Nucleus accumbens (tissue), 56 donors: ENCODE results near the gene GOLGA8O.
"Not testable (repeated sequence)": the region's sequence is repeated elsewhere in the genome, so short reads cannot be mapped to it uniquely, and the experiment has no call there.

Source experiments
- DNase-seq, 56 donors: peaks; one replicate each; lab custom pipeline; 2025; lab: John Stamatoyannopoulos, UW

Gene GOLGA8O

GRCh38 chr15:32455534-32455933 is at the start of gene GOLGA8O:
TSS of gene GOLGA8O (minus strand) at chr15:32455634. CDS start at chr15:32455536, 98 bp downstream.
- DNase-seq, result not testable (repeated sequence)

- DNase-seq, result not testable (repeated sequence)
Measured at GRCh38 chr15:32504152-32504811, 48.8 kb upstream of the GOLGA8O start.

GRCh38 chr15:32502946-32503345 is 47.5 kb upstream of the GOLGA8O start:
- DNase-seq, result not testable (repeated sequence)

GRCh38 chr15:32492768-32493167 is 37.3 kb upstream of the GOLGA8O start:
- DNase-seq, result not testable (repeated sequence)

- DNase-seq, result not testable (repeated sequence)
Measured at GRCh38 chr15:32486474-32486873, 31.0 kb upstream of the GOLGA8O start.

GRCh38 chr15:32483377-32483776 is 27.9 kb upstream of the GOLGA8O start:
- not testable (repeated sequence) for DNase-seq

- DNase-seq, result not testable (repeated sequence)
Measured at GRCh38 chr15:32481683-32482082, 26.2 kb upstream of the GOLGA8O start.

GRCh38 chr15:32468076-32468475 is 12.6 kb upstream of the GOLGA8O start:
- DNase-seq, result not testable (repeated sequence)

GRCh38 chr15:32440445-32440977 is 14.9 kb downstream of the GOLGA8O start:
- not testable (repeated sequence) for DNase-seq

GRCh38 chr15:32434102-32434963 is 21.1 kb downstream of the GOLGA8O start:
- not testable (repeated sequence) for DNase-seq

GRCh38 chr15:32427635-32428034 is 27.8 kb downstream of the GOLGA8O start:
- not testable (repeated sequence) for DNase-seq

- DNase-seq, result not testable (repeated sequence)
Measured at GRCh38 chr15:32426511-32426910, 28.9 kb downstream of the GOLGA8O start.

GRCh38 chr15:32407903-32408302 is 47.5 kb downstream of the GOLGA8O start:
- not testable (repeated sequence) for DNase-seq

- not testable (repeated sequence) for DNase-seq
Measured at GRCh38 chr15:32403192-32403591, 52.2 kb downstream of the GOLGA8O start, which contains the start of gene GOLGA8K. TSS of gene GOLGA8K (minus strand) at chr15:32403292. CDS start at chr15:32403194, 98 bp downstream.

- DNase-seq, result not testable (repeated sequence)
Measured at GRCh38 chr15:32396522-32396921, 58.9 kb downstream of the GOLGA8O start.
